ENCODE data around the gene CASS4. TPM values are rescaled to one million over a fixed set of nuclear protein-coding genes. Genes with fewer than 3 reads are reported as not detected.
"Not testable (repeated sequence)": the region's sequence is repeated elsewhere in the genome, so short reads cannot be mapped to it uniquely, and the experiment has no call there.

CASS4 gene
- total RNA-seq, 1 experiment from 2014 or later = 0.15 TPM

DNA sequence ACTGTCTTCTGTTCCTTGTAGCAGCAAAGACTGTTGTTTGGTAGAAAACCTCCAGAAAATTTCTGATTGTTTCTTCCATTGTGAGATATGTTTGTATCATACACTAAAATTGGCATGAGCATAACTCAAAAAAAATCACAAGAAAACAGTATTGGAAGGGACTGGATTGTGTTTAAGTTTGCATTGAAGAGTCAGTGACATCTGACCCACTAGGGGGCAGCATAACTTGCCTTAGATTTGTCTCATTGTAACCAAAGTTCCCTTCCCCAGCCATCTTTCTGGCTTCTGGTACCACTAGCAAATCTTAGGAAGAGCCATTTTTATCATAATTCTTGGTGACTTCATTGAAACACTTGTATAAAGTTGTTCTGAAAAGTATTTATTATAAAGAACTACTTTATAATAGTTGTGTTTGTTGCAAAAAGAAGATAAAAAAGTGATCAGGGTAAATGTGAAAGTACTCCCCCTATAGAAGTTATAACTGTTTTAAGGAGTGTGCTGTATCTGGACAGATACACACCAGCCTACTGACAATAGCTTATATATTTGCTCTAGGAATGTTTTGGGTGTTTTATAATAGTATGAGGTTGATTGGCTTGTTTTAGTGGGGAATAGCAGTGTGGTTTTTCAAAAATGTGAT, 11.9 kb upstream of the CASS4 start:
- intact Hi-C loops (cut with micrococcal nuclease; ENCODE audit: unreplicated experiment) (loop anchor here (10.0 kb wide), 1 partner anchor 175 kb away; no protein-coding TSS in a partner anchor), in situ Hi-C loops (cut with HindIII; ENCODE audit: low pct_unique_long_range_greater_than_20kb, low sequenced_read_pairs) (no loop called here)
- Histone ChIP-seq H3K36me3 (ENCODE audit: control insufficient read depth, insufficient read depth, low read length) (peaks cover 64% of the 10 kb centered on the region), H3K27ac (ENCODE audit: low read length) (no peak overlapping the region), H3K4me3 (ENCODE audit: low read depth in 2 of 2, low read length in 2 of 2) (no peak overlapping the region), H3K27me3 (ENCODE audit: control insufficient read depth, insufficient read depth, low read length) (no peaks in the 10 kb centered on the region), H3K4me1 (ENCODE audit: control insufficient read depth, insufficient read depth, low read length) (no peaks in the 10 kb centered on the region), H3K9me3 (ENCODE audit: control insufficient read depth, insufficient read depth, low read depth, low read length) (no peaks in the 10 kb centered on the region)
- BruUV-seq (replicated peaks) = no TSS peak
- peak; percentile 33 for DNase-seq (ENCODE audit: low read depth, low spot score)
- TF ChIP-seq, protein P1, sequence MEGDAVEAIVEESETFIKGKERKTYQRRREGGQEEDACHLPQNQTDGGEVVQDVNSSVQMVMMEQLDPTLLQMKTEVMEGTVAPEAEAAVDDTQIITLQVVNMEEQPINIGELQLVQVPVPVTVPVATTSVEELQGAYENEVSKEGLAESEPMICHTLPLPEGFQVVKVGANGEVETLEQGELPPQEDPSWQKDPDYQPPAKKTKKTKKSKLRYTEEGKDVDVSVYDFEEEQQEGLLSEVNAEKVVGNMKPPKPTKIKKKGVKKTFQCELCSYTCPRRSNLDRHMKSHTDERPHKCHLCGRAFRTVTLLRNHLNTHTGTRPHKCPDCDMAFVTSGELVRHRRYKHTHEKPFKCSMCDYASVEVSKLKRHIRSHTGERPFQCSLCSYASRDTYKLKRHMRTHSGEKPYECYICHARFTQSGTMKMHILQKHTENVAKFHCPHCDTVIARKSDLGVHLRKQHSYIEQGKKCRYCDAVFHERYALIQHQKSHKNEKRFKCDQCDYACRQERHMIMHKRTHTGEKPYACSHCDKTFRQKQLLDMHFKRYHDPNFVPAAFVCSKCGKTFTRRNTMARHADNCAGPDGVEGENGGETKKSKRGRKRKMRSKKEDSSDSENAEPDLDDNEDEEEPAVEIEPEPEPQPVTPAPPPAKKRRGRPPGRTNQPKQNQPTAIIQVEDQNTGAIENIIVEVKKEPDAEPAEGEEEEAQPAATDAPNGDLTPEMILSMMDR (IDR thresholded peaks at IDR 0.05) = peak; percentile 79; the same call in 1 of the 2 replicates
- no peak; the same call in 1 of the 2 replicates for TF ChIP-seq POLR2AphosphoS5 (IDR thresholded peaks at IDR 0.05; ENCODE audit: low read depth, low read length)
- ATAC-seq = peak; percentile 79
- ChIA-PET POLR2A (interaction anchor here (0.6 kb wide), 1 partner anchor 72 kb away, joined by 3 read pairs; no protein-coding TSS in a partner anchor), CTCF (no interaction called here)

DNA sequence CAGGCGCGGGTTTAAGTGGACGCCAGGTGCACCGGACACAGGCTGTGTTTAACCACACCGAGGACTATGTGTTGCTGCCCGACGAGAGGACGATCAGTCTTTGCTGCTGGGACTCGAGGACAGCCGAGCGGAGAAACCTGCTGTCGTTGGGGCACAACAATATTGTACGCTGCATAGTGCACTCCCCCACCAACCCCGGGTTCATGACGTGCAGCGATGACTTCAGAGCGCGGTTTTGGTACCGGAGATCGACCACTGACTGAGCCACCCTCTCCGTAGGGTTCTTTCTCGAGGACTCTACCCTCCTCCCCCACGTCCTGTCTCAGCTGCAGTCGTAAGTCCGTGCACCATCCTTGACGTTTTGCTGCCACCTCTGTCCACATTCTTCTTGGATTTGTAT, 8.6 kb upstream of the CASS4 start:
- BruUV-seq (replicated peaks) = no TSS peak
- no peak for ATAC-seq
- no peaks in the 10 kb centered on the region for H3K27me3 ChIP-seq (ENCODE audit: control insufficient read depth, insufficient read depth, low read length)
- intact Hi-C loops (cut with micrococcal nuclease; ENCODE audit: unreplicated experiment) = loop anchor here (10.0 kb wide), 1 partner anchor 171 kb away; no protein-coding TSS in a partner anchor
- no peaks in the 10 kb centered on the region for H3K4me1 ChIP-seq (ENCODE audit: control insufficient read depth, insufficient read depth, low read length)
- TF ChIP-seq, protein P1 (IDR thresholded peaks at IDR 0.05) = no peak
- TF ChIP-seq POLR2AphosphoS5 (IDR thresholded peaks at IDR 0.05; ENCODE audit: low read depth, low read length) (no peak), TCF7L2 (IDR thresholded peaks at IDR 0.05; ENCODE audit: low read depth, low read length) (no peak), SIN3A (IDR thresholded peaks at IDR 0.05; ENCODE audit: borderline replicate concordance, insufficient read depth, low read depth, low read length) (no peak)
- TF ChIP-seq, protein P2, sequence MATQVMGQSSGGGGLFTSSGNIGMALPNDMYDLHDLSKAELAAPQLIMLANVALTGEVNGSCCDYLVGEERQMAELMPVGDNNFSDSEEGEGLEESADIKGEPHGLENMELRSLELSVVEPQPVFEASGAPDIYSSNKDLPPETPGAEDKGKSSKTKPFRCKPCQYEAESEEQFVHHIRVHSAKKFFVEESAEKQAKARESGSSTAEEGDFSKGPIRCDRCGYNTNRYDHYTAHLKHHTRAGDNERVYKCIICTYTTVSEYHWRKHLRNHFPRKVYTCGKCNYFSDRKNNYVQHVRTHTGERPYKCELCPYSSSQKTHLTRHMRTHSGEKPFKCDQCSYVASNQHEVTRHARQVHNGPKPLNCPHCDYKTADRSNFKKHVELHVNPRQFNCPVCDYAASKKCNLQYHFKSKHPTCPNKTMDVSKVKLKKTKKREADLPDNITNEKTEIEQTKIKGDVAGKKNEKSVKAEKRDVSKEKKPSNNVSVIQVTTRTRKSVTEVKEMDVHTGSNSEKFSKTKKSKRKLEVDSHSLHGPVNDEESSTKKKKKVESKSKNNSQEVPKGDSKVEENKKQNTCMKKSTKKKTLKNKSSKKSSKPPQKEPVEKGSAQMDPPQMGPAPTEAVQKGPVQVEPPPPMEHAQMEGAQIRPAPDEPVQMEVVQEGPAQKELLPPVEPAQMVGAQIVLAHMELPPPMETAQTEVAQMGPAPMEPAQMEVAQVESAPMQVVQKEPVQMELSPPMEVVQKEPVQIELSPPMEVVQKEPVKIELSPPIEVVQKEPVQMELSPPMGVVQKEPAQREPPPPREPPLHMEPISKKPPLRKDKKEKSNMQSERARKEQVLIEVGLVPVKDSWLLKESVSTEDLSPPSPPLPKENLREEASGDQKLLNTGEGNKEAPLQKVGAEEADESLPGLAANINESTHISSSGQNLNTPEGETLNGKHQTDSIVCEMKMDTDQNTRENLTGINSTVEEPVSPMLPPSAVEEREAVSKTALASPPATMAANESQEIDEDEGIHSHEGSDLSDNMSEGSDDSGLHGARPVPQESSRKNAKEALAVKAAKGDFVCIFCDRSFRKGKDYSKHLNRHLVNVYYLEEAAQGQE (IDR thresholded peaks at IDR 0.05; ENCODE audit: insufficient read depth in 1 of 2, low read depth in 2 of 2, low read length in 1 of 2) = no peak
- no peak overlapping the region for H3K27ac ChIP-seq (ENCODE audit: low read length)
- in situ Hi-C loops (cut with HindIII; ENCODE audit: low pct_unique_long_range_greater_than_20kb, low sequenced_read_pairs) = no loop called here
- ChIA-PET CTCF (no interaction called here), POLR2A (no interaction called here)
- no peaks in the 10 kb centered on the region for H3K9me3 ChIP-seq (ENCODE audit: control insufficient read depth, insufficient read depth, low read depth, low read length)
- H3K36me3 ChIP-seq (ENCODE audit: control insufficient read depth, insufficient read depth, low read length) = peaks cover 50% of the 10 kb centered on the region
- DNase-seq (ENCODE audit: low read depth, low spot score) = no peak
- H3K4me3 ChIP-seq (ENCODE audit: low read depth in 2 of 2, low read length in 2 of 2) = no peak overlapping the region

DNA sequence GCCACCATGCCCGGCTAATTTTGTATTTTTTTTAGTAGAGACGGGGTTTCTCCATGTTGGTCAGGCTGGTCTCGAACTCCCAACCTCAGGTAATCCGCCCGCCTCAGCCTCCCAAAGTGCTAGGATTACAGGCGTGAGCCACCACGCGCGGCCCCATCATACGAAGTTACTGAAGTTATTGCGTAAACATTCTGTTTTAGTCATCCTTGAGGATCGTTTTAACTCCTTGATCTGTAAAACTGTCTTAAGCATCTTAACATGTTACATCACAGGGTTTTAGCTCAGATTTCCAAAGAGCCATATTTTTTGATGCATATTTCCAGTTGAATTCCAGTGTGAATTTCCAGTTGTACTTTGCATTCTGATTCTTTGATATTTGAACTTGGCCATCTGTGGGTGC, 6.7 kb upstream of the CASS4 start:
- intact Hi-C loops (cut with micrococcal nuclease; ENCODE audit: unreplicated experiment) = loop anchor here (10.0 kb wide), 1 partner anchor 169 kb away; no protein-coding TSS in a partner anchor
- H3K36me3 ChIP-seq (ENCODE audit: control insufficient read depth, insufficient read depth, low read length) = peaks cover 33% of the 10 kb centered on the region
- POLR2A ChIA-PET; DNase-seq (ENCODE audit: low read depth, low spot score); H3K27me3 ChIP-seq (ENCODE audit: control insufficient read depth, insufficient read depth, low read length); ATAC-seq; in situ Hi-C loops (cut with HindIII; ENCODE audit: low pct_unique_long_range_greater_than_20kb, low sequenced_read_pairs); BruUV-seq (replicated peaks); H3K4me1 ChIP-seq (ENCODE audit: control insufficient read depth, insufficient read depth, low read length); H3K4me3 ChIP-seq (ENCODE audit: low read depth in 2 of 2, low read length in 2 of 2); H3K27ac ChIP-seq (ENCODE audit: low read length); CTCF ChIA-PET; H3K9me3 ChIP-seq (ENCODE audit: control insufficient read depth, insufficient read depth, low read depth, low read length): not testable (repeated sequence)

Measured in Panc1 (cell line).